SK-N-DZ (cell line): ENCODE data around the gene CAMTA1.
"Not testable (repeated sequence)": the region's sequence is repeated elsewhere in the genome, so short reads cannot be mapped to it uniquely, and the experiment has no call there.

Experiments
- DNase-seq: peaks from one replicate; pipeline ENCODE4 v3.0.0-alpha.2; 2015; ENCODE audit warnings: low spot score

The CAMTA1 gene

GRCh38 chr1:7671146-7671465 is 885.9 kb downstream of the CAMTA1 start:
- no peak for DNase-seq

DNA sequence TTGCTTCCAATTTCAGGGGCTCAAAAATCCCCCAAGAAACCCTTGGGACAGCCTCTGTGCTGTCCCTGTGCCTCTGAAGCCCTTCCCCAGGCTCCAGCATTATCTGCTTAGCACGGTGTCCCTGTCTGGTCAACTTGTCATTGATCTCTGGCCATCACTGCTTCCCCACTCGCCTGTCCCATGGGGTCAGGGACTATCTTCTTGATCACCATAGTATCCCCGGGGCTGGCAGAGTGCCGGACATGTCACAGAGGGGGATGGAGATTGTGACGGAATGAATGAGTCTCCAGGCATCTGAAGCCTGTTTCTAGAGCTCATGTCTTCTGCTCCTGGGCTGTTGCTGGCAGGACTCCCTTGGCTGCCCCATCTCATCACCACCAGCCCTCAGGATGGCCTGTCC is 886.4 kb downstream of the CAMTA1 start:
- DNase-seq, result no peak

DNA sequence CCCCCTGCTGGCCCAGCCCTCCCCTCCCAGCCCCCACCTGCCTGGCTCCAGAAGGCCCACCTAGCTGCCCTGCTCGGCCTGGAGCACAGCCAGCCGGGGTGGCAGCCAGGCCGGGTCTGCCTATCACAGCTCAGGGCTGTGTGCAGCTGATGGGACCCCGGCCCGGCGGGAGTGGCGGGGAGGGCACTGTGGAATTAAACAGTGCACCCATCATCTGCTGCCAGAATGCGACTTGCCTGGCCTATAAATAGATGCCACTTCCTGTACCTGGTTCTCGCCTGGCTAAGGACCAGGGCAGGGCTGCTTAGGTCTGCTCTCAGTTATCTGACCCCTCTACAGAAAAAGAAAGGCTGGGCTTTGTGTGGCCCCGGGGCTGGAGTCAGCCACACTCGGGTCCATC is 887.6 kb downstream of the CAMTA1 start:
- no peak for DNase-seq

DNA sequence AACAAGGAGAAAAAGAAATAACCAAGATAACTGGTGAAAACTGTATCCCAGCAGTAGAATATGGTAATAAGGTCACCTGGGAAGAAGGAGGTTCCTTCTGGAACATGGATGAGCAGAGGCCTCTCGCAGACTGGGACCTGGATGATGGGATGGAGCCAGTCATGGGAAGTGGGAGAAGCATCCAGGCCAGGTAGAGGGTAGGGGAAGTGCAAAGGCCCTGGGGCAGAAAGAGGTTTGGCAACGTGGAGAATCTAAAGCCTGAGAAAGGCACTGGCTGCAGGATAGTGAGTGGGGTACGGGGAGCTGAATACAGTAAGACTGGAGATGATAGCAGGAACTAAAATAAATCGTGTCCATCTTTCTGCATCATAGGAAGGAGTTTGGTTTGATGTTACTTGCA is 889.7 kb downstream of the CAMTA1 start:
- DNase-seq, result no peak

- no peak for DNase-seq
These were observed 890.4 kb downstream of the CAMTA1 start for GRCh38 chr1:7675431-7676273.

- no peak for DNase-seq
These were observed 891.2 kb downstream of the CAMTA1 start for GRCh38 chr1:7676274-7676945.

DNA sequence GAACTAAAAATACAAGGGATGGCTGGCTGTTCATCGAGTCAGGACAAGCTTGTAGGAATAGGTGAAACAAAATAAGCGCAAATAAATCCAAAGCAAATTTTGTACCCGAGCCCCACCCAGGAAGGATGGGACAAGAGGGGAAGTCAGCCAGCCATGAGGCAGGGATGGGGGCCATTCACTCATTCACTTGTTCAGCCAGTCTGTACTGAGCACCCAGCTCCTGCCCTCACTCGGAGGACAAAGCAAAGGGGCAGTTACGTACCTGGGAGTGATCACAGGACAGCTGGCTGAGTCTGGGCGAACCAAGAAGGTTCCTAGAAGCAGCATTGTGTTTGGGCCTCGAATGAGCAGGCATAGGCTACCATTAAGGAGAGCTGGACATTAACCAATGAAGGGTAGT is 891.9 kb downstream of the CAMTA1 start:
- no peak for DNase-seq

DNA sequence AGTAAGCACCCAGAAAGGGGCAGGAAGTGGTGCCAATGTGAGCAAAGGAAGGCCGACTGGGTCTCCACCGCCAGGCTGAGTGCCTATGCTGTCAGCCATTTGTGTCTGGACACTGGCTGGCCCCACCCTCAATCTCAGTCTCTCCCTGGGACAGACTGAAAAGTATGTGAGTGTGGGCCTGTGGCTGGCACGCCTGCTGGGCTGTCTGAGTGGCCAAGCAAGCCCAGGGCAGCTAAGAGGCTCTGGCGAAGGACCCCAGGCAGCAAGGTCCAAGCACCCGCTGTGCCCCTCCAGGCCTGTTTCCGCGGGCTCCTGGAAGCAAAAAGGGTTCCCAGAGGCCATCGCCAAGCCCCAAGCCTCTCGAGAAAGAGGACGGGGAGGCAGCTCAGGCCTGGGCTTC is 892.6 kb downstream of the CAMTA1 start:
- no peak for DNase-seq

GRCh38 chr1:7678491-7679158 is 893.4 kb downstream of the CAMTA1 start:
- no peak for DNase-seq

- no peak for DNase-seq
These were observed 894.1 kb downstream of the CAMTA1 start for GRCh38 chr1:7679159-7679872.

DNA sequence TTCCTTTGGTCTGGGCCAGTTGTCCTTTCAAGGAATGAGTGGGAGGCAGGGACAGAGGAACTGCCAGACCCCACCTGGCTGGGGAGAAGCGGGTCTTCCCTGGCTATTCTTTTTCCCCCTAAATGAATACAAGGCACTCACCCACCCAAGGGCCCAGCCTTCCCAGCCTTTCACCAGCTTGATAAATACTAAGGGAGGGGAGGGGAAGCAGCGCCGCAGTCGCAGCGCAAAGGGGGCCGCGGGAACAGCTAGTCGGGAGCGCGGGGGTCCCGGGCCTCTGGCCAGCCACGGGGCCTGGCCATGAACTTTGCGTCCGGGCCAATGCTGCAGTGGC is 894.6 kb downstream of the CAMTA1 start:
- no peak for DNase-seq

DNA sequence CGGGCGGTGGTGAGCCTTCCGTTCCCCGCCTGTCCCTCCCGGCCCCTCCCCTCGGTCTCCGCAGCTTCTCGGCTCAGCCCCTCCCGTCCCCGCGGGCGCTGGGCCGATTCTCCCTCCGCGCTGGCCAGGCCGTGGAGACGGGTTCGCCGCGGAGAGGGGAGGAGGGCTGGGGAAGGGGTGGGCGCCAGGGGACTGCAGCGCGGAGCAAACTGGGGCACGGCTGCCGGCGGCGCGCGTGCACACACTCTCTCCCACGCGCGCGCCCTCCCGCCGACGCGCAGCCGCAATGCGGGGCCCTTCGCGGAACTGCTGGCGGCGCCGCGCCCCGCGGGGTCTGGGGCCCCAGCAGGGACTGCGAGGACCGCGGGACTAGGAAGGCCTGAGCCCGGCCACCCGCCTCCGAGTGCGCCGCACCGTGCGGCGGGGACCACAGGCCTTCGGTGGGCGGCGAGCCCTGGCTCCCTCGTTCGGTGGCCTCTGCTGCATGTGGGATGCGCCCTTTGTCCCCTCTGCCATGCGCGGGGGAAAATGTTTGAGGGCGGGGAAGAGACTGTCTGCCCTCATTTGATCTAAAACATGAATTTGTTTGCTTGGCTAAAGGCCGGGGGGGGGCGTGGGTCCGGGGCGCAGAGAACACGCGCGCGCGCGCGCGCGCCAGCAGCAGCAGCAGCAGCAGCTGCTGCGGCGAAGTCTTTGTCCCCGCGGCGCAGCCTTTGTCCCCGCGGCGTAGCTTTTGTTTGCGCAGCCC is 895.1 kb downstream of the CAMTA1 start:
- peak; percentile 56 for DNase-seq

GRCh38 chr1:7680955-7681268 is 895.7 kb downstream of the CAMTA1 start:
- DNase-seq, result no peak

- no peak for DNase-seq
These were observed 896.1 kb downstream of the CAMTA1 start for GRCh38 chr1:7681401-7681800.

DNA sequence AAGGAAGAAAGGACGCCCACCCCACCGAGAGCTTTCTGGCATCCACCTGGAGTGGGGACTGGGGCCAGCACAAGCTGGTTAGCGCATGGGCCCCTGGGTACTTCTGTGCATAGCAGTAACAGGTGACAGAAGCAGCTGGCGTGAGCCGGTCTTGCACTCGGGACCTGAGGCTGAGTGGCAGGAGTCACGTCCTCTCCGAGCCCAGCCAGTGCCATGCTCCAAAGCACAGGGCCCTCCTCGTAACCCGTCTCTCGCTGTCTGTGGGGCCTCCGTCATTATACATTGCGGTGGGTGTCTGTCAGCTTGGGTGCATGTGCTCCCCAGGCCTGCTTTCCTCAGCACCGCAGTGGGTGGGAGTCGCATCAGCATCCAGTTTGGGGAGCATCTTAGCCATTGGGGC is 898.3 kb downstream of the CAMTA1 start:
- DNase-seq, result no peak

GRCh38 chr1:7684132-7684531 is 898.9 kb downstream of the CAMTA1 start:
- DNase-seq, result no peak

DNA sequence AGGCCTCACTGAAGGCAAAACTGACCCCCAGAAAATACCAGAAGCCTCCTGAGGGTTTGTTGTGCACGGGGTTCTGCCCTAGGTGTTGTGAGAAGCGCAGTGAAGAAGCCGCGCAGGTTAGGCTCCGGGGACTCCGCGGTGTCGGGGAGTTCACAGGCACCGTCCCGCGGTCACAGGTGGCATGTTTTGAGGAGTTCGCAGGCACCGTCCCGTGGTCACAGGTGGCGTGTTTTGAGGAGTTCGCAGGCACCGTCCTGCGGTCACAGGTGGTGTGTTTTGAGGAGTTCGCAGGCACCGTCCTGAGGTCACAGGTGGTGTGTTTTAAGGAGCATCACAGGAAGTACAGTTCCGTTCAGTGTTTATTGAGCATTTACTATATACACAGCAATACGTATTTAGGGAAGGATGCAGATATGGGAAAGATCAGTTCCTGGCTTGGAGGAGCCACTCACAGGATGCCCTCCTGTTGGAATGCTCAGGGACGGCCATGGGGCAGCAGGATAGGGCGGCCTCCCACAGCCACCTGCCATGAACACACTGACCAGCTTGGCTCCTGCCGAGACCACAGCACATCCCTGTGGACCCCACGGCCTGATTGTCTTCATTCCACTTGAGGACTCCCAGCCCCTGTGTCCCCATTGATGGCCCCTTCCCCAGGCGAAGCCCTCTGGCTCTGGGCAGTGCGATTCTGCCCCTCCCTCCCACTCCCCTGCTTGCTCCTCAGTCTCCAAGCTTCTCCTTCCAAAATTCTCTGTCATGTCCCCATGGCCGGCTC is 899.8 kb downstream of the CAMTA1 start:
- no peak for DNase-seq

GRCh38 chr1:7686301-7686850 is 901.1 kb downstream of the CAMTA1 start:
- no peak for DNase-seq

DNA sequence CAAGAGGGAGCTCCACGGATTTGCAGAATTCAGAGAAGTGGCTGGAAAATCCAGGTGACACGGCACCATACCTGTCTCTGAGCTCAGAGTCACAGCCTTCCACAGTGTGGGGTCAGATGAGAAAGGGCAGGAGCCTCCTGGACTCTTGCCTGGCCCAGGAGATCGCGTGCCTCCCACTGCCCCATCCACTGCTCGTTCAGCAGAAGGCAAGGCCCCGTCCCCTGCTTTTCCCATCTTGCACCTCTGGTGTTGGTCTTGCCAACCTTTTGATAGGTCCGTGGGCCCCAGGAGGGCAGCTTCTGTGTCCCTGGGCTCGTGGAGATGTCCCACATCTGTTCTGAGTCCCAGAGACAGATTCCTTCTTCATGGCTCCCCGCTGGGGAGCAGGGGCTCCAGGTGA is 902.2 kb downstream of the CAMTA1 start:
- no peak for DNase-seq

DNA sequence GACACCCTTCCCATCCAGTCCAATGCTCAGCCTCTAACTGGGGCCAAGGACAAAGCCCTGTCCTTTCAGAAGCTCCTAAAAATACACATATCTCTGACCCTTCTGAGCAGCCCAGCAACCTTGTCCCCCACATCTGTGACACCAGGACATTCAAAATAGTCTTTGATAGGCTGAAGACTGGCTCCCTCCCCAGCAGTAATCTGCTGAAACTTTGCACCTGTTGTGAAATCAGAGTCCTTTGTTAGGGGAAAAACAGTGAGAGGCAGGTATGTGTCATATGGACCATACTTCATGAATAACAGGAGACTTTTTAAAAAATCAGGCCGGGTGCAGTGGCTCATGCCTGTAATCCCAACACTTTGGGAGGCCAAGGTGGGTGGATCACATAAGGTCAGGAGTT is 903.4 kb downstream of the CAMTA1 start:
- DNase-seq, result no peak

- not testable (repeated sequence) for DNase-seq
These were observed 904.1 kb downstream of the CAMTA1 start for GRCh38 chr1:7689307-7689706.
